GM13976 (cell line): ENCODE results near the gene KIF24.
"Not testable (repeated sequence)": the region's sequence is repeated elsewhere in the genome, so short reads cannot be mapped to it uniquely, and the experiment has no call there.

Experiments used
- DNase-seq: peaks from one replicate; pipeline ENCODE4 v3.0.0; 2012; ENCODE audit warnings: low spot score
- CTCF ChIP-seq: IDR thresholded peaks from 2 replicates; pipeline ENCODE4 v1.5.1; 2012; ENCODE audit warnings: borderline replicate concordance, mild to moderate bottlenecking; ENCODE audit not compliant: insufficient read depth; ENCODE audit errors: extremely low read depth, missing control alignments, control extremely low read depth
- in situ Hi-C: fragments of 300-500 bp; cut with MboI; formaldehyde crosslinking; loops from one replicate; pipeline ENCODE4 v1.12.0; 2022; ENCODE audit warnings: low sequenced_read_pairs, mixed read lengths, inconsistent platforms; ENCODE audit not compliant: unreplicated experiment

Gene KIF24

GRCh38 chr9:34310215-34310614 is 18.9 kb downstream of the KIF24 start:
- DNase-seq, result no peak
- no peak for TF ChIP-seq CTCF
- in situ Hi-C loops, result no loop called here

GRCh38 chr9:34308316-34308715 is 20.8 kb downstream of the KIF24 start:
- DNase-seq, in situ Hi-C loops: not testable (repeated sequence)

DNA sequence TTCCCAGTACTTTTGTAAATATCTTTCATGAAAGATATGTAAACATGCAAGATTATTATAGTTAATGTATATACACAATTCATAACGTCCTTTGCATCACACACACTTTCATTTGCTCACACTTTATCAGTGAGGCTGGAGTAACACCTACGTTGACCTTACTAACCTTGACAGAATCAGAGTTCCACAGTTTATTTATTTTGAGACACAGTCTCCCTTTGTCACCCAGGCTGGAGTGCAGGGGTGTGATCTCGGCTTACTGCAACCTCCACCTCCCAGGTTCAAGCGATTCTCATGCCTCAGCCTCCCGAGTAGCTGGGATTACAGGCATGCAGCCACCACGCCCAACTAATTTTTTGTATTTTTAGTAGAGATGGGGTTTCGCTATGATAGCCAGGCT is 28.0 kb downstream of the KIF24 start:
- in situ Hi-C loops, DNase-seq: not testable (repeated sequence)

GRCh38 chr9:34292552-34292951 is 36.5 kb downstream of the KIF24 start:
- TF ChIP-seq CTCF, result no peak
- no peak for DNase-seq
- in situ Hi-C loops, result no loop called here

DNA sequence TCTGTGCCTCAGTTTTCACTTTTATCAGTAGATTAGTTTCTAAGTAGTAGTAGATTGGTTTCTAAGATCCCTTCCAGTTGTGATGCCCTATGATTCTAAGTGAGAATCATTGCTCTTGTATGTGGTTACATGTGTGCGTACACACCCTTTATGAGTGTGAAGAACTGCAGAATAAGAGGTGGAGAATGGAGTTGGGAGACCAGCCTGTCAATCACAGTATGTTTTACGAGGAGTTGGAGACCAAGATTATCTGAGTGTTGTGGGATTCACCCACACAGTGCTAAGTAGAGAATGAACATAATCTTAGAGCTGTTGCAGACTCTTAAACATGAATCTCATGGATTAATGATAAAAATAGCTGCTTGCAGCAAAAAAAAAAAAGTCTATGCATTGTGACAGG is 37.6 kb downstream of the KIF24 start:
- DNase-seq, result no peak

DNA sequence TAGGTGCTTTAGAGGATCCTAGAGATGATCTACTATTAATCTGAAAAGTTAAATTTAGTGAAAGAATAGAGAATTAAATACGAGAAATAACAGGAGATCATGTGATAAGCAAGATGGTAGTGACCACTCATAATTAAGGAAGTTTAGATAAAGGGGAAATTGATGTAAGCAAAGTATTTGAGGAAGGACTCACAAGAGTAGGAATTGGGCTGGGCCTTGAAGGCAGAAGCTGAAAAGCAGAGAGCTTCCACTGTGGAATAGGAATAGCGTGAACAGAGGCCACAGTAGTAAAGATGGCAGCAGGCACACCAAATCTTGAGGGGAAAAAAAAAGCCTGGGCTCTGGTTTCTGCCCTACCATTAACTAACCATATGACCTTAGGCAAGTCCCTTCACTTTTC is 38.0 kb downstream of the KIF24 start:
- in situ Hi-C loops, result no loop called here
- no peak for TF ChIP-seq CTCF
- DNase-seq, result no peak

More for the DNA sequence above, 37.6 kb downstream of the KIF24 start:
- TF ChIP-seq CTCF, result no peak
- in situ Hi-C loops, result no loop called here

DNA sequence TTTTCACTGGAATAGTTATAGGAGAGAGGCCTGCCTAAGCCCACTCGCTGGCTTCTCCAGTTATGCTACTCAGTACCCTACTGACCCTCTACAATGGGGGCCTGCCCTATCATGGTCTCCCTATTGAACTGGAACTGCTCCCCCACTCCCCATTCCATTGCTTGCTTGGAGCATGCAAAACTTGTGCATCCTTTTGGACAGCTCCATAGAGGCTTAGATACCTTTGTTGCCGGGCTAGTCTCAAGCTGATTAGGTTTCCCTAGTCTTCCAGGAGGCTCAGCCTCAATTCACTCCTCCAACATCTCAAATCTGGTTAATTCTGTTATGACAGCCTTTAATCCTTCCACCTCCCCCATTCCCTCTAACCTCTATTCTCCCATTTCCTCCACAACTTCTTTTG is 39.9 kb downstream of the KIF24 start:
- TF ChIP-seq CTCF, result no peak
- in situ Hi-C loops, result no loop called here
- DNase-seq, result no peak

DNA sequence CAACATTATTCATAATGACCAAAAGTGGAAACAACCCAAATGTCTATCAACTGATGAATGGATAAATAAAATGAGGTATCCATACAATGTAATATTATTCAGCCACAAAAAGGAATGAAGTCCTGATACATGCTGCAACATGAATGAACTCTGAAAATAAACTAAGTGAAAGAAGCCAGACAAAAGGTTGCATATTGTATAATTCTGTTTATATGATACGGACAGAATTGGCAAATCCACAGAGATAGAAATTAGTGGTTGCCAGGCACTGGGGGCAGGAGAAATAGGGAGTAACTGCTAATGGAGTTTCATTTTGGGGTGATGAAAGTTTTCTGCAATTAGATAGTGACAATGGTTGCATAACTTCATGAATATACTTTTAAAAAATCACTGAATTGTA is 47.0 kb downstream of the KIF24 start:
- no peak for TF ChIP-seq CTCF
- DNase-seq, result no peak
- in situ Hi-C loops, result no loop called here
